WTC11 (cell line): ENCODE data around the gene COL18A1. TPM values are rescaled to one million over a fixed set of nuclear protein-coding genes. Genes with fewer than 3 reads are reported as not detected.

Source experiments
- ATAC-seq: fragments of 200-7000 bp; cut with Tn5 transposase; 2 replicates; pipeline ENCODE4 v1.10.0; 2021; ENCODE audit warnings: mild to moderate bottlenecking, moderate library complexity
- CTCF ChIA-PET: fragments of 300-600 bp; sonication (Branson Sonifier 250); formaldehyde crosslinking; loops from one replicate; lab custom pipeline; 2021; ENCODE audit warnings: antibody characterized with exemption; lab: Charles Lee
- POLR2A ChIA-PET: fragments of 350-600 bp; sonication (Branson Sonifier 250); formaldehyde crosslinking; loops from one replicate; lab custom pipeline; 2021; ENCODE audit warnings: antibody characterized with exemption; lab: Charles Lee
- DNase-seq: peaks from one replicate; pipeline ENCODE4 v3.0.0; 2021; ENCODE audit warnings: low spot score
- H3K27ac Mint-ChIP-seq: 2 replicates; pipeline ENCODE4 v1.8.0; 2021; ENCODE audit warnings: mixed read lengths
- H3K27me3 Mint-ChIP-seq: 2 replicates; pipeline ENCODE4 v1.8.0; 2021; ENCODE audit warnings: low read depth, mild to moderate bottlenecking, moderate library complexity, mixed read lengths
- H3K36me3 Mint-ChIP-seq: 2 replicates; pipeline ENCODE4 v1.8.0; 2021; ENCODE audit warnings: mixed read lengths
- H3K4me1 Mint-ChIP-seq: 2 replicates; pipeline ENCODE4 v1.8.0; 2022; ENCODE audit warnings: mixed read lengths
- H3K4me3 Mint-ChIP-seq: 2 replicates; pipeline ENCODE4 v1.8.0; 2021; ENCODE audit warnings: mild to moderate bottlenecking, moderate library complexity, mixed read lengths
- H3K9me3 Mint-ChIP-seq: 2 replicates; pipeline ENCODE4 v1.8.0; 2021; ENCODE audit warnings: mixed read lengths
- CBFB ChIP-seq: sonication (generic); formaldehyde crosslinking; IDR thresholded peaks from 2 replicates; pipeline ENCODE4 v1.8.1; 2022; ENCODE audit warnings: mild to moderate bottlenecking, low read depth, missing genetic modification reagents
- CREB1 ChIP-seq: sonication (generic); formaldehyde crosslinking; IDR thresholded peaks from 2 replicates; pipeline ENCODE4 v1.8.0; 2023; ENCODE audit warnings: mild to moderate bottlenecking, missing genetic modification reagents
- EMX1 ChIP-seq: fragments of 250-450 bp; sonication (Bioruptor Pico); IDR thresholded peaks from 2 replicates; pipeline ENCODE4 v1.8.0; 2021; ENCODE audit warnings: mild to moderate bottlenecking
- ERG ChIP-seq: fragments of 250-450 bp; sonication (Bioruptor Pico); IDR thresholded peaks from 2 replicates; pipeline ENCODE4 v1.8.0; 2021; ENCODE audit warnings: mild to moderate bottlenecking
- FOXJ3 ChIP-seq: sonication (generic); formaldehyde crosslinking; IDR thresholded peaks from 2 replicates; pipeline ENCODE4 v1.9.0; 2021; ENCODE audit warnings: missing genetic modification reagents, mild to moderate bottlenecking, borderline replicate concordance
- GTF2I ChIP-seq: fragments of 250-450 bp; sonication (Bioruptor Pico); conservative IDR thresholded peaks from 2 replicates; pipeline ENCODE4 v1.4.0; 2021; ENCODE audit warnings: mild to moderate bottlenecking
- JAZF1 ChIP-seq: fragments of 250-450 bp; sonication (Bioruptor Pico); IDR thresholded peaks from 2 replicates; pipeline ENCODE4 v1.9.0; 2021; ENCODE audit warnings: moderate library complexity, mild to moderate bottlenecking, inconsistent platforms
- NR2C2 ChIP-seq: sonication (generic); formaldehyde crosslinking; IDR thresholded peaks from 2 replicates; pipeline ENCODE4 v1.8.0; 2022; ENCODE audit warnings: mild to moderate bottlenecking, missing genetic modification reagents
- PRRX2 ChIP-seq: fragments of 250-450 bp; sonication (Bioruptor Pico); IDR thresholded peaks from 2 replicates; pipeline ENCODE4 v1.8.0; 2021; ENCODE audit warnings: mild to moderate bottlenecking
- SMAD3 ChIP-seq: sonication (generic); formaldehyde crosslinking; IDR thresholded peaks from 2 replicates; pipeline ENCODE4 v1.8.0; 2022; ENCODE audit warnings: missing genetic modification reagents, mild to moderate bottlenecking, borderline replicate concordance
- TP53 ChIP-seq: sonication (generic); formaldehyde crosslinking; IDR thresholded peaks from 2 replicates; pipeline ENCODE4 v1.8.1; 2023; ENCODE audit warnings: mild to moderate bottlenecking, missing genetic modification reagents
- ZBTB43 ChIP-seq: sonication (generic); formaldehyde crosslinking; IDR thresholded peaks from 2 replicates; pipeline ENCODE4 v1.8.1; 2023; ENCODE audit warnings: mild to moderate bottlenecking, missing genetic modification reagents
- ZNF121 ChIP-seq: sonication (generic); formaldehyde crosslinking; IDR thresholded peaks from 2 replicates; pipeline ENCODE4 v1.8.0; 2023; ENCODE audit warnings: missing genetic modification reagents
- ZNF263 ChIP-seq: sonication (generic); formaldehyde crosslinking; IDR thresholded peaks from 2 replicates; pipeline ENCODE4 v1.8.1; 2022; ENCODE audit warnings: low read depth, mild to moderate bottlenecking, moderate library complexity, missing genetic modification reagents
- ZNF396 ChIP-seq: fragments of 250-450 bp; sonication (Bioruptor Pico); IDR thresholded peaks from 2 replicates; pipeline ENCODE4 v1.8.0; 2021; ENCODE audit warnings: mild to moderate bottlenecking, moderate library complexity, borderline replicate concordance
- total RNA-seq: library from RNA; stranded (reverse); gene quantifications from 3 replicates; pipeline ENCODE4 v1.2.3, GENCODE V29; 2021
- TF ChIP-seq, protein P1 (sequence below): sonication (generic); formaldehyde crosslinking; IDR thresholded peaks from 2 replicates; pipeline ENCODE4 v1.8.0; 2023; ENCODE audit warnings: mild to moderate bottlenecking, missing genetic modification reagents
- TF ChIP-seq, protein P2 (sequence below): sonication (generic); formaldehyde crosslinking; IDR thresholded peaks from 2 replicates; pipeline ENCODE4 v1.8.1; 2023; ENCODE audit warnings: mild to moderate bottlenecking, missing genetic modification reagents
- TF ChIP-seq, protein P3 (sequence below): sonication (generic); formaldehyde crosslinking; IDR thresholded peaks from 2 replicates; pipeline ENCODE4 v1.8.0; 2022; ENCODE audit warnings: mild to moderate bottlenecking, missing genetic modification reagents
- TF ChIP-seq, protein P4 (sequence below): sonication (generic); formaldehyde crosslinking; IDR thresholded peaks from 2 replicates; pipeline ENCODE4 v1.8.0; 2022; ENCODE audit warnings: missing genetic modification reagents

COL18A1 gene
- total RNA-seq, 1 experiment from 2014 or later, result 231 TPM

DNA sequence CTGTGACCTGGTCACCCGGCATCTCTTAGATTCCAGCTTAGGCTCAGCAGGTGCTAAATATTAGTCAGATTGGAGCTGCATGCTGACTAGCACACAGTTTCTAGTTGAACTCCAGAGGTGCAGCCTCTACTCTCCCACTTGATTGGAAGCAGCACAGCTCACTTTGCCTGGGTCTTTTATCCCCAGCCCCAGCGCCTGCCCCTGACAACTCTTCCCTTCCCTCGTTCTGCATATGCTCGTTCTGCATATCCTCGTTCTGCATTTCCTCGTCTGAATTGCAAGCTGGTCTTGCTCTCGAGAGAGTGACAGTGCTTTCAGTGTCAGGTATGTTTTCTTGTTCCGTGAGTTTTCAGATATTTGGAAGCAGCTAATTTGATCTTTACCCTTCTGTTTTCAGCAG, 11.7 kb downstream of the COL18A1 start:
- peak overlapping the region; percentile 24 for H3K4me3 Mint-ChIP-seq
- DNase-seq, result no peak
- H3K9me3 Mint-ChIP-seq, result no peaks in the 10 kb centered on the region
- TF ChIP-seq NR2C2 (CRISPR knock-in tag) (no peak), SMAD3 (no peak), GTF2I (CRISPR knock-in tag) (no peak), ZNF121 (no peak), ERG (CRISPR knock-in tag) (no peak), TP53 (CRISPR knock-in tag) (no peak), CREB1 (CRISPR knock-in tag) (no peak), PRRX2 (CRISPR knock-in tag) (no peak), ZNF263 (CRISPR knock-in tag) (no peak), FOXJ3 (CRISPR knock-in tag) (no peak), EMX1 (no peak), ZBTB43 (CRISPR knock-in tag) (no peak), JAZF1 (CRISPR knock-in tag) (no peak), ZNF396 (CRISPR knock-in tag) (no peak)
- TF ChIP-seq, protein P1, sequence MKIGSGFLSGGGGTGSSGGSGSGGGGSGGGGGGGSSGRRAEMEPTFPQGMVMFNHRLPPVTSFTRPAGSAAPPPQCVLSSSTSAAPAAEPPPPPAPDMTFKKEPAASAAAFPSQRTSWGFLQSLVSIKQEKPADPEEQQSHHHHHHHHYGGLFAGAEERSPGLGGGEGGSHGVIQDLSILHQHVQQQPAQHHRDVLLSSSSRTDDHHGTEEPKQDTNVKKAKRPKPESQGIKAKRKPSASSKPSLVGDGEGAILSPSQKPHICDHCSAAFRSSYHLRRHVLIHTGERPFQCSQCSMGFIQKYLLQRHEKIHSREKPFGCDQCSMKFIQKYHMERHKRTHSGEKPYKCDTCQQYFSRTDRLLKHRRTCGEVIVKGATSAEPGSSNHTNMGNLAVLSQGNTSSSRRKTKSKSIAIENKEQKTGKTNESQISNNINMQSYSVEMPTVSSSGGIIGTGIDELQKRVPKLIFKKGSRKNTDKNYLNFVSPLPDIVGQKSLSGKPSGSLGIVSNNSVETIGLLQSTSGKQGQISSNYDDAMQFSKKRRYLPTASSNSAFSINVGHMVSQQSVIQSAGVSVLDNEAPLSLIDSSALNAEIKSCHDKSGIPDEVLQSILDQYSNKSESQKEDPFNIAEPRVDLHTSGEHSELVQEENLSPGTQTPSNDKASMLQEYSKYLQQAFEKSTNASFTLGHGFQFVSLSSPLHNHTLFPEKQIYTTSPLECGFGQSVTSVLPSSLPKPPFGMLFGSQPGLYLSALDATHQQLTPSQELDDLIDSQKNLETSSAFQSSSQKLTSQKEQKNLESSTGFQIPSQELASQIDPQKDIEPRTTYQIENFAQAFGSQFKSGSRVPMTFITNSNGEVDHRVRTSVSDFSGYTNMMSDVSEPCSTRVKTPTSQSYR (CRISPR knock-in tag), result no peak
- TF ChIP-seq, protein P2, sequence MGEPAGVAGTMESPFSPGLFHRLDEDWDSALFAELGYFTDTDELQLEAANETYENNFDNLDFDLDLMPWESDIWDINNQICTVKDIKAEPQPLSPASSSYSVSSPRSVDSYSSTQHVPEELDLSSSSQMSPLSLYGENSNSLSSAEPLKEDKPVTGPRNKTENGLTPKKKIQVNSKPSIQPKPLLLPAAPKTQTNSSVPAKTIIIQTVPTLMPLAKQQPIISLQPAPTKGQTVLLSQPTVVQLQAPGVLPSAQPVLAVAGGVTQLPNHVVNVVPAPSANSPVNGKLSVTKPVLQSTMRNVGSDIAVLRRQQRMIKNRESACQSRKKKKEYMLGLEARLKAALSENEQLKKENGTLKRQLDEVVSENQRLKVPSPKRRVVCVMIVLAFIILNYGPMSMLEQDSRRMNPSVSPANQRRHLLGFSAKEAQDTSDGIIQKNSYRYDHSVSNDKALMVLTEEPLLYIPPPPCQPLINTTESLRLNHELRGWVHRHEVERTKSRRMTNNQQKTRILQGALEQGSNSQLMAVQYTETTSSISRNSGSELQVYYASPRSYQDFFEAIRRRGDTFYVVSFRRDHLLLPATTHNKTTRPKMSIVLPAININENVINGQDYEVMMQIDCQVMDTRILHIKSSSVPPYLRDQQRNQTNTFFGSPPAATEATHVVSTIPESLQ (CRISPR knock-in tag), result no peak
- TF ChIP-seq, protein P3, sequence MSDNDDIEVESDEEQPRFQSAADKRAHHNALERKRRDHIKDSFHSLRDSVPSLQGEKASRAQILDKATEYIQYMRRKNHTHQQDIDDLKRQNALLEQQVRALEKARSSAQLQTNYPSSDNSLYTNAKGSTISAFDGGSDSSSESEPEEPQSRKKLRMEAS (CRISPR knock-in tag), result no peak
- TF ChIP-seq, all 79 proteins: peak for 0
- CTCF ChIA-PET, result interaction anchor here (0.7 to 3.1 kb wide), 6 partner anchors 9 to 108 kb away, joined by 3 to 16 read pairs (median 8); no protein-coding TSS in a partner anchor
- ATAC-seq, result peak; percentile 57
- peaks cover 64% of the 10 kb centered on the region for H3K4me1 Mint-ChIP-seq
- POLR2A ChIA-PET, result no interaction called here
- H3K27me3 Mint-ChIP-seq, result no peaks in the 10 kb centered on the region
- H3K27ac Mint-ChIP-seq, result peak overlapping the region; percentile 88
- H3K36me3 Mint-ChIP-seq, result no peaks in the 10 kb centered on the region

DNA sequence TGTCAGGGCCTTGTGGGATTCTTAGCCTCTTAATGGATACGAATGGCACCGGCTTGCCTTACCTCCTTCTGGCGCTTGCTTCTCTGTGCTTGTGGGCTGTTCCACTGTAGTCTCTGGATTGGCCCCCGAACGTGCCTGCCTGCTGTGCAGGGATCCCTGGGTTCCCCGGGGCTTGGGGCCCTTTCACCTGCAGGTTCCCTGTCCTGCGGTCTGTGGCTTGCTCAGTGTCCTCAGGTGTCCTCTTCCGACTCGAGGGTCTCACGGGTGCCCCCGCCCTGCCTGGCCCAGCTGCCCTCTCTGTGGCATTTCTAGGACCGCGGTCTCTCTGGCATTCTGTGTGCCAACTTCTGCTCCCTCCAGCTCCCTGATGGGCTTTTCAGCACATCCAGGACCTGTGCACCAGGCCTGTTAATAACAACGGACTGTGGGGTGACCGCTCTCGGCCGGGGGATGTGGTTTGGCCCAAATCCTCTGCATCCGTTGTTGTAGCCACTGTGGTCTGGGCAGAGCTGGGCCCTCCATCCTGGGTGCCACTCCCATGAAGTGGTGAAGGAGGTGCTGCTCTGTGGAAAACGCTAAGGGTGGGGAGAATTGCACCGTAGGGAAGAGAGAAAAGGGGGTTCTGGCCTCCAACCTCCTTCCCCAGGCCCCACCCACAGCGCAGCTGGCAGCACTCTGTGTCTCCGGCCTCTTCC, 12.4 kb downstream of the COL18A1 start:
- ChIA-PET POLR2A (interaction anchor here (1.4 kb wide), 1 partner anchor 11 kb away, joined by 4 read pairs; no protein-coding TSS in a partner anchor), CTCF (interaction anchor here (1.0 to 3.1 kb wide), 5 partner anchors 10 to 279 kb away, joined by 3 to 16 read pairs (median 10); no protein-coding TSS in a partner anchor)
- Mint-ChIP-seq H3K4me3 (peak overlapping the region; percentile 8; the same call in 1 of the 2 replicates), H3K4me1 (peaks cover 58% of the 10 kb centered on the region), H3K27me3 (no peaks in the 10 kb centered on the region), H3K27ac (peak overlapping the region; percentile 88), H3K36me3 (no peaks in the 10 kb centered on the region), H3K9me3 (no peaks in the 10 kb centered on the region)
- ATAC-seq (no peak), DNase-seq (peak; percentile 7)
- TF ChIP-seq CBFB (CRISPR knock-in tag), result no peak
- TF ChIP-seq, protein P4, sequence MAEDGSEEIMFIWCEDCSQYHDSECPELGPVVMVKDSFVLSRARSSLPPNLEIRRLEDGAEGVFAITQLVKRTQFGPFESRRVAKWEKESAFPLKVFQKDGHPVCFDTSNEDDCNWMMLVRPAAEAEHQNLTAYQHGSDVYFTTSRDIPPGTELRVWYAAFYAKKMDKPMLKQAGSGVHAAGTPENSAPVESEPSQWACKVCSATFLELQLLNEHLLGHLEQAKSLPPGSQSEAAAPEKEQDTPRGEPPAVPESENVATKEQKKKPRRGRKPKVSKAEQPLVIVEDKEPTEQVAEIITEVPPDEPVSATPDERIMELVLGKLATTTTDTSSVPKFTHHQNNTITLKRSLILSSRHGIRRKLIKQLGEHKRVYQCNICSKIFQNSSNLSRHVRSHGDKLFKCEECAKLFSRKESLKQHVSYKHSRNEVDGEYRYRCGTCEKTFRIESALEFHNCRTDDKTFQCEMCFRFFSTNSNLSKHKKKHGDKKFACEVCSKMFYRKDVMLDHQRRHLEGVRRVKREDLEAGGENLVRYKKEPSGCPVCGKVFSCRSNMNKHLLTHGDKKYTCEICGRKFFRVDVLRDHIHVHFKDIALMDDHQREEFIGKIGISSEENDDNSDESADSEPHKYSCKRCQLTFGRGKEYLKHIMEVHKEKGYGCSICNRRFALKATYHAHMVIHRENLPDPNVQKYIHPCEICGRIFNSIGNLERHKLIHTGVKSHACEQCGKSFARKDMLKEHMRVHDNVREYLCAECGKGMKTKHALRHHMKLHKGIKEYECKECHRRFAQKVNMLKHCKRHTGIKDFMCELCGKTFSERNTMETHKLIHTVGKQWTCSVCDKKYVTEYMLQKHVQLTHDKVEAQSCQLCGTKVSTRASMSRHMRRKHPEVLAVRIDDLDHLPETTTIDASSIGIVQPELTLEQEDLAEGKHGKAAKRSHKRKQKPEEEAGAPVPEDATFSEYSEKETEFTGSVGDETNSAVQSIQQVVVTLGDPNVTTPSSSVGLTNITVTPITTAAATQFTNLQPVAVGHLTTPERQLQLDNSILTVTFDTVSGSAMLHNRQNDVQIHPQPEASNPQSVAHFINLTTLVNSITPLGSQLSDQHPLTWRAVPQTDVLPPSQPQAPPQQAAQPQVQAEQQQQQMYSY (CRISPR knock-in tag), result 0 out of 2 replicates have a peak, but pooled peaks have one; percentile 18
